ENCODE measurements around the gene SAXO1. TPM values are rescaled to one million over a fixed set of nuclear protein-coding genes. Genes with fewer than 3 reads are reported as not detected.

Gene SAXO1
- total and polyA plus RNA-seq, 4 donors = under 0.01 to 0.05 (median 0.01) TPM; not detected in 1

DNA sequence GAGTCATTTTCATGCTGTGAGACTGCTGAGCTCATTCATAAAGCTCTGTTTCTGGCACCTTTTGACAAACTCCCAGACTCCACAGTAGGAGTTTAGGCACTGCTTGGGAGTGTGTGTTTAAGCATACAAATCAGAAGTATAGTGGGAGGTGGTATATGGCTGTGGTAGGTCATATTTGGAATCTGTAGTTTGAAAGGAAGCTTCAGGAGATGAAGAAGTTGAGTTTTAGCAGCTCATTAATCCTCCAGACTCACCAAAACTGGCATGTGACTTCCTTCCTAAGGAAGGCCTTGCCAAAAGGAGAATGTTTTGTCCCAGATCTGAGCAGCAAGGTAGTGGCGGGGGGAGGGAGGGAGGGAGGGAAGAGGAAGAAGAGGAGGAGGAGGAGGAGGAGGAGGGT, 52.8 kb downstream of the SAXO1 start (continued):
- TF ChIP-seq, protein P1, sequence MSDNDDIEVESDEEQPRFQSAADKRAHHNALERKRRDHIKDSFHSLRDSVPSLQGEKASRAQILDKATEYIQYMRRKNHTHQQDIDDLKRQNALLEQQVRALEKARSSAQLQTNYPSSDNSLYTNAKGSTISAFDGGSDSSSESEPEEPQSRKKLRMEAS (IDR thresholded peaks at IDR 0.05) = no peak

- WGBS = 62% methylated on average over 2 of the region's 2 CpGs
Measured at GRCh38 chr9:18979367-18979766, 53.6 kb downstream of the SAXO1 start.

DNA sequence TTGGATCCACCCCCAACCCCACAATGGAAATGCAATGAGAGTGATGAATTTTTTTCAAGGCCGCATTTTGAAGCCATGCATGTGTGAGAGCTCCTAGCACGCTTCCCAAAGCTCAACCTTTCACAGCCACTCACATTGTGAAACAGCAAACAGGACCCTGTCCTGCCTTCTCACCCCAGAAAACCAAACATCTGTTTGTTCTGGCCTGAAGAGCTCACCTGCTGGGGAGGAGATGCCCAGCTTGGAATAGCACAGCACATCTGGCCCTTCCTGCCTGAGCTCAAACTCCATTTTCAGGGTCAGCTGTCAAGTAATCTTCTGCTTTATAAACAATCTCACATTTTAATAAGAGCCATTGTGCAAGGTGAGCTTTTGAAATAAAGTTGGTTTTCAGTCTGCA, 54.8 kb downstream of the SAXO1 start:
- no peaks in the 10 kb centered on the region for H3K36me3 ChIP-seq (ENCODE audit: control insufficient read depth in 4 of 4, insufficient read depth in 3 of 4, low read depth in 1 of 4, low read length in 3 of 4)
- H3K4me1 ChIP-seq (ENCODE audit: control insufficient read depth in 4 of 4, insufficient read depth in 4 of 4, low read length in 3 of 4) = no peaks in the 10 kb centered on the region
- H3K27me3 ChIP-seq (ENCODE audit: control insufficient read depth in 4 of 4, insufficient read depth in 4 of 4, low read length in 3 of 4) = no peaks in the 10 kb centered on the region
- no peak overlapping the region for H3K4me3 ChIP-seq (ENCODE audit: low read depth in 1 of 3, low read length in 3 of 3)
- no peak for DNase-seq (ENCODE audit: low spot score)
- WGBS = 87% methylated on average over 2 of the region's 2 CpGs
- no peak overlapping the region for H3K27ac ChIP-seq (ENCODE audit: low read depth in 1 of 2, low read length in 2 of 2)
- no peak overlapping the region for H3K9ac ChIP-seq (ENCODE audit: low read depth in 1 of 2, low read length in 2 of 2)
- no peak for TF ChIP-seq EGR1 (IDR thresholded peaks at IDR 0.05; ENCODE audit: low read depth in 2 of 2)
- no peak for TF ChIP-seq SP1 (IDR thresholded peaks at IDR 0.05)
- no peak for TF ChIP-seq NR2F2 (IDR thresholded peaks at IDR 0.05)
- no peak for TF ChIP-seq TAF1 (conservative IDR thresholded peaks at IDR 0.05)
- TF ChIP-seq, protein P2, sequence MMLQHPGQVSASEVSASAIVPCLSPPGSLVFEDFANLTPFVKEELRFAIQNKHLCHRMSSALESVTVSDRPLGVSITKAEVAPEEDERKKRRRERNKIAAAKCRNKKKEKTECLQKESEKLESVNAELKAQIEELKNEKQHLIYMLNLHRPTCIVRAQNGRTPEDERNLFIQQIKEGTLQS (IDR thresholded peaks at IDR 0.05) = no peak
- TF ChIP-seq RAD21 (IDR thresholded peaks at IDR 0.05) = no peak
- no peak for TF ChIP-seq RXRA (IDR thresholded peaks at IDR 0.05)
- TF ChIP-seq, protein P3, sequence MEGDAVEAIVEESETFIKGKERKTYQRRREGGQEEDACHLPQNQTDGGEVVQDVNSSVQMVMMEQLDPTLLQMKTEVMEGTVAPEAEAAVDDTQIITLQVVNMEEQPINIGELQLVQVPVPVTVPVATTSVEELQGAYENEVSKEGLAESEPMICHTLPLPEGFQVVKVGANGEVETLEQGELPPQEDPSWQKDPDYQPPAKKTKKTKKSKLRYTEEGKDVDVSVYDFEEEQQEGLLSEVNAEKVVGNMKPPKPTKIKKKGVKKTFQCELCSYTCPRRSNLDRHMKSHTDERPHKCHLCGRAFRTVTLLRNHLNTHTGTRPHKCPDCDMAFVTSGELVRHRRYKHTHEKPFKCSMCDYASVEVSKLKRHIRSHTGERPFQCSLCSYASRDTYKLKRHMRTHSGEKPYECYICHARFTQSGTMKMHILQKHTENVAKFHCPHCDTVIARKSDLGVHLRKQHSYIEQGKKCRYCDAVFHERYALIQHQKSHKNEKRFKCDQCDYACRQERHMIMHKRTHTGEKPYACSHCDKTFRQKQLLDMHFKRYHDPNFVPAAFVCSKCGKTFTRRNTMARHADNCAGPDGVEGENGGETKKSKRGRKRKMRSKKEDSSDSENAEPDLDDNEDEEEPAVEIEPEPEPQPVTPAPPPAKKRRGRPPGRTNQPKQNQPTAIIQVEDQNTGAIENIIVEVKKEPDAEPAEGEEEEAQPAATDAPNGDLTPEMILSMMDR (IDR thresholded peaks at IDR 0.05; ENCODE audit: low read depth, low read length, missing input control) = no peak
- TF ChIP-seq FOXA2 (IDR thresholded peaks at IDR 0.05) = no peak
- TF ChIP-seq HNF4A (conservative IDR thresholded peaks at IDR 0.05) = no peak
- TF ChIP-seq HNF4G (IDR thresholded peaks at IDR 0.05) = no peak
- TF ChIP-seq GABPA (IDR thresholded peaks at IDR 0.05 in 1 of 2, conservative IDR thresholded peaks at IDR 0.05 in 1 of 2) = no peak
- TF ChIP-seq YY1 (IDR thresholded peaks at IDR 0.05) = no peak
- H3K9me3 ChIP-seq (ENCODE audit: control insufficient read depth in 4 of 4, low read length in 3 of 4) = no peaks in the 10 kb centered on the region

More at GRCh38 chr9:18979367-18979766, 53.6 kb downstream of the SAXO1 start:
- H3K9me3 ChIP-seq (ENCODE audit: control insufficient read depth in 4 of 4, low read length in 3 of 4) = no peaks in the 10 kb centered on the region
- no peaks in the 10 kb centered on the region for H3K36me3 ChIP-seq (ENCODE audit: control insufficient read depth in 4 of 4, insufficient read depth in 3 of 4, low read depth in 1 of 4, low read length in 3 of 4)
- no peaks in the 10 kb centered on the region for H3K4me1 ChIP-seq (ENCODE audit: control insufficient read depth in 4 of 4, insufficient read depth in 4 of 4, low read length in 3 of 4)
- H3K27me3 ChIP-seq (ENCODE audit: control insufficient read depth in 4 of 4, insufficient read depth in 4 of 4, low read length in 3 of 4) = no peaks in the 10 kb centered on the region
- TF ChIP-seq RXRA (IDR thresholded peaks at IDR 0.05) (no peak), HNF4G (IDR thresholded peaks at IDR 0.05) (no peak), TAF1 (conservative IDR thresholded peaks at IDR 0.05) (no peak), RAD21 (IDR thresholded peaks at IDR 0.05) (no peak), FOXA2 (IDR thresholded peaks at IDR 0.05) (no peak)
- H3K4me3 ChIP-seq (ENCODE audit: low read depth in 1 of 3, low read length in 3 of 3) = no peak overlapping the region
- no peak overlapping the region for H3K27ac ChIP-seq (ENCODE audit: low read depth in 1 of 2, low read length in 2 of 2)
- no peak overlapping the region for H3K9ac ChIP-seq (ENCODE audit: low read depth in 1 of 2, low read length in 2 of 2)
- DNase-seq (ENCODE audit: low spot score) = no peak
